ENCODE results near the gene PLA2G4C. TPM values are rescaled to one million over a fixed set of nuclear protein-coding genes. Genes with fewer than 3 reads are reported as not detected.
"Not testable (repeated sequence)": the region's sequence is repeated elsewhere in the genome, so short reads cannot be mapped to it uniquely, and the experiment has no call there.

The PLA2G4C gene
- total RNA-seq, 2 experiments from 2014 or later, result 4.3 to 5.3 TPM

DNA sequence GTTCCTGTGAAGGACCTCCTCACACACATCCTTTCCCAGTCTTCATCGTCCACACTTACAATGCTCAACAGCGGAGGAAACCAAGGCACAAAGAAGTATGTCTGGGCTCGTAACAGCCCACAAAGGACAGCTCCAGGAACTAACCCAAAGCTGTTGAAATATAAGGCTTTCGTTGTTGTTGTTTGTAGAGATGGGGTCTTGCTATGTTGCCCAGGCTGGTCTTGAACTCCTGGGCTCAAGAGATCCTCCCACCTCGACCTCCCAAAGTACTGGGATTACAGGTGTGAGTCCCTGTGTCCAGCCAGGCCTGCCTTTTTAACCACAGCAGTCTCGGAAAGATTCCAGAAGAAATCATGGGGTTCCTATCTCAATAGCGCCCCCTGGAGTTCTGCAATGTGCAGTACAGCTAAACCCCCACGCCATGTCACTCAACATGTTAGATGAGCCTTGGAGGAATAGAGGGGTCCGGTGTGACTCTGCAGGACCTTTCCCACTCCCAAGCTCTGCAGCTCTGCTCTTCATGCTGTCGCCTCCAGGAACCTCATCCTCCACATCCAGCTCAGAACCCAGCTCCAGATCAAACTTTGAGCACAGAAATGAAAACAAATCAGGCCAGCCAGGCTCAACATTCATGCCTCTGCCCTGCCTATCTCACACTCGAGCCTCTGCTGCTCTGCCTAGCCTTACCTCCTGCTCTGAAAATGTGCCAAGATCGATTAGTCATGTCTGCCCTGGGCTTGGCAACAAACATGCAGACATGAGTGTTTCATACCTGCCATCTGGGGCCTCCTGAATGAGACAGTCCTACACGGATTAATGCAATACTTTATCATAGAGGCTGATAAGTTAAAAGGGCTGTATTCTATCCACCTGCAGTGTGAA is 7.5 kb downstream of the PLA2G4C start:
- Mint-ChIP-seq H3K4me1 (peaks cover 9% of the 10 kb centered on the region), H3K27ac (no peak overlapping the region), H3K27me3 (no peaks in the 10 kb centered on the region), H3K4me3 (no peak overlapping the region), H3K9me3 (no peaks in the 10 kb centered on the region), H3K36me3 (ENCODE audit: low read depth) (no peaks in the 10 kb centered on the region)
- peak; percentile 52 for DNase-seq
- POLR2A ChIA-PET, result no interaction called here
- CTCF ChIA-PET, result interaction anchor here (1.2 to 1.3 kb wide), 2 partner anchors 52 to 140 kb away, joined by 3 to 4 read pairs; no protein-coding TSS in a partner anchor

DNA sequence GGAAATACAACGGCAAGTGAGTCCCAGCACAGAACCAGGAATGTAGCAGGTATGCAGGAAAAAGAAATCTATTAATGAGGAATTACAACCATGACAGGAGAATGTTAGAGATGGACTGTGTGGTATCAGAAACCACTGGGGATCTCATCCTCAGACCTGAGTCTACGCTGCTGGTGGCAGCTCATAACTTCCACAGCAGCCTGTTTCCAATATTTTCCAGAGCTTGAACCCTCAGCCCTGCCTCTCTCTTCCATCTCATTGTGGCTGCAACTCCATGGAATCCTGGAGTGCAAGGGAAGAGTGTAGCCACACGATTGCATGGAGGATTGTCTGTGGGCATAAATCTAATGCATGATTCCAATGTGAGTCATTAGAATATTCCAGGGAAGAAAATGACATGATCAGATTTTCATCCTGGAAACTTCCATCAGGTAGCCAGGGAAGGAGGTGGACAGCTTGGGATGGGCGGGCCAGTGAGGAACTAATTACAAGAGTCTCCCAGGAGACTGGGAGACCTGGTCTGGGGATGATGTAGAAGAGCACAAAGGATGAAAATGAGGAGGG is 14.9 kb downstream of the PLA2G4C start:
- CTCF ChIA-PET, result no interaction called here

DNA sequence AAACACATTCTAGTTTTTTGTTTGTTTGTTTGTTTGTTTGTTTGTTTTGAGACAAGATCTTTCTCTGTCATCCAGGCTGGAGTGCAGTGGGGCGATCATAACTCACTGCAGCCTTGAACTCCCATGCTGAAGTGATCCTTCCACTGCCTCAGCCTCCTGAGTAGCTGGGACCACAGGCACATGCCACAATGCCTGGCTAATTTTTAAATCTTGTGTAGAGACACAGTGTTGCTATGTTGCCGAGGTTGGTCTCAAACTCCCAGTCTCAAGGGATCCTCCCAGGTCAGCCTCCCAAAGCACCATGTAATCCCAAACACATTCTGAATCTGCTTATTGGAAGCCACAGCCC is 15.8 kb downstream of the PLA2G4C start:
- H3K4me3 Mint-ChIP-seq, result no peak overlapping the region
- ChIA-PET POLR2A (no interaction called here), CTCF (no interaction called here)
- H3K27me3 Mint-ChIP-seq, result no peaks in the 10 kb centered on the region
- no peak for DNase-seq
- H3K36me3 Mint-ChIP-seq (ENCODE audit: low read depth), result peaks cover 12% of the 10 kb centered on the region
- no peak overlapping the region for H3K27ac Mint-ChIP-seq
- H3K4me1 Mint-ChIP-seq, result peaks cover 3% of the 10 kb centered on the region
- peaks cover 8% of the 10 kb centered on the region for H3K9me3 Mint-ChIP-seq

More for the DNA sequence above, 14.9 kb downstream of the PLA2G4C start:
- Mint-ChIP-seq H3K9me3 (peaks cover 8% of the 10 kb centered on the region), H3K4me3 (no peak overlapping the region), H3K27me3 (no peaks in the 10 kb centered on the region), H3K4me1 (peaks cover 3% of the 10 kb centered on the region), H3K36me3 (ENCODE audit: low read depth) (peaks cover 12% of the 10 kb centered on the region), H3K27ac (no peak overlapping the region)
- DNase-seq, result no peak
- POLR2A ChIA-PET, result no interaction called here

DNA sequence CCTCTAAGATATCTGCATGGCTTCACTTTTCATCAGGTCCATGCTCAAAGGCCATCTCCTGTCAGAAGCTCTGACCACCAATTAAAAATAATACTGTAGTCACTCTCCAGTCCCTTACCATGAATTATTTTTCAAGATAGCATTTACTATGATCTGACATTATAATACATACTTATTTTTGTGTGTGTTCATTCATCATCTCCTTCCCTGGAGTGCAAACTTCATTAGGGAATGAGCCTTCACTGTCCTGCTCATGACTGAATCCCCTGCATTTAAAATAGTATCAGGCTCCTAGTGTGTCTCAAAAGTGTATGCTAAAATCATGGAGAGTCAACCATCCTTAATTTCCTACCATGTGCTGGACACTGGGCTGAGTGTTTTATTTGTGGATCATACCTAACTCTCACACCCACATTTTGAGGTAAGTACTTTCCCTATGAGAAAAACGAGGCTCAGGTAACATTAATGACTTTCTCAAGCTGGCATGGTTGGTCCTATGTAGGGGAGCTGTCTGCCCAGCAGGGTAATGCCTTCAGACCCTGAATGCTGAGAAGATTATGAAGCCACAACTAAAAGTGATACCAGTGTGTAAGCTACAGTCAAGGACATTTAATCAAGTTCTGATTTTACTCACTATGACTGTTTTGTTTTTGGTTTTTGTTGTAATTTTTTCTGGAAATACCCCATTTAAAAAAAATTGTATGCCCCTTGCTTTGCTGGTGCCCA is 16.3 kb downstream of the PLA2G4C start:
- ChIA-PET CTCF (interaction anchor here (0.6 to 1.6 kb wide), 2 partner anchors 13 to 27 kb away, joined by 4 read pairs; no protein-coding TSS in a partner anchor), POLR2A (no interaction called here)
- DNase-seq, result no peak
- Mint-ChIP-seq H3K36me3 (ENCODE audit: low read depth) (peaks cover 12% of the 10 kb centered on the region), H3K4me1 (peaks cover 3% of the 10 kb centered on the region), H3K4me3 (no peak overlapping the region), H3K27ac (no peak overlapping the region), H3K9me3 (peaks cover 8% of the 10 kb centered on the region), H3K27me3 (no peaks in the 10 kb centered on the region)

DNA sequence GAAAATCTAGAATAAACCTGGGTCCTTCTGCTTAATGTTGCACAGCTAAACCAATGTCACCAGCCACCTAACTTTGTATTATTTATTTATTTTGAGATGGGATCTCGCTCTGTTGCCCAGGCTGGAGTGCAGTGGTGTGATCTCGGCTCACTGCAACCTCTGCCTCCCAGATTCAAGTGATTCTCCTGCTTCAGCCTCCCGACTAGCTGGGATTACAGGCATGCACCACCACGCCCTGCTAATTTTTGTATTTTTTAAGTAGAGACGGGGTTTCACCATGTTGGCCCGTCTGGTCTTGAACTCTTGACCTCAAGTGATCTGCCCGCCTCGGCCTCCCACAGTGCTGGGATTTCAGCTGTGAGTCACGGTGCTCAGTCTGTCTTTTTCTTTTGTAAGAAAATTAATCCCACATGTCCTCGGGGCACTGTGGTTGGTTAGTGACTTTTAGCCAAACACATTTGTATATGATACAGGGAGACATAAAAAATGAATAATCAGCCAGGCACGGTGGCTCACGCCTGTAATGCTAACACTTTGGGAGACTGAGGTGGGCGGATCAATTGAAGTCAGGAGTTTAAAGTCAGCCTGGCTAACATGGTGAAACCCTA is 19.4 kb downstream of the PLA2G4C start:
- H3K4me3 Mint-ChIP-seq, H3K4me1 Mint-ChIP-seq, H3K27ac Mint-ChIP-seq, DNase-seq, POLR2A ChIA-PET, H3K9me3 Mint-ChIP-seq, H3K27me3 Mint-ChIP-seq: not testable (repeated sequence)
- CTCF ChIA-PET, result interaction anchor here (1.1 kb wide), 1 partner anchor 73 kb away, joined by 5 read pairs; no protein-coding TSS in a partner anchor
- peaks cover 12% of the 10 kb centered on the region for H3K36me3 Mint-ChIP-seq (ENCODE audit: low read depth)

DNA sequence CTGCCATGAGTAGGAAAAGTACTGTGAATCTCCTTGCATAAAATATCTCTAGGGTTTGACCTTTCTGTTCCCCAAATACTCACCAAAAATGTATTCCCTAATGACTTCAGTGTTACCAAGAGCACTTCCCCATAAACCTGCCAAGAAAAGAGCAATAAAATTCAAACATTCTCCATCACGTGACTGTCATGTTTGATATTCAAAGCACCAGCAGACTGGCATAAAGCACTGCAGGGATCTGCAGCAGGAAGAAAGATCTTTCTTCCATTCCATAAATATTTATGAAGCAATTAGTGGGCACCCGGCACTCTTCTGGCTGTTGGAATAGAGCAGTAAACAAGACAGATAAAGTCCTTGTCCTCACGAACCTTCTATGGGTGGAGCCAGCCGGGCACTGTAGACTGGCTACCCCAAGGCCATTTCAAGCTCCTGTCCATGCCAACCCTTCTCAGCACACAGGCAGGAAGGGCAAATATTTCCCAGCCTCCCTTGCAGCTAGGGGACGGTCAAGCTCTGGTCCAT is 20.3 kb downstream of the PLA2G4C start:
- peaks cover 12% of the 10 kb centered on the region for H3K36me3 Mint-ChIP-seq (ENCODE audit: low read depth)
- H3K4me1 Mint-ChIP-seq, result peaks cover 3% of the 10 kb centered on the region
- no peak for DNase-seq
- no peak overlapping the region for H3K4me3 Mint-ChIP-seq
- peaks cover 8% of the 10 kb centered on the region for H3K9me3 Mint-ChIP-seq
- POLR2A ChIA-PET, result no interaction called here
- no peaks in the 10 kb centered on the region for H3K27me3 Mint-ChIP-seq
- no peak overlapping the region for H3K27ac Mint-ChIP-seq
- CTCF ChIA-PET, result interaction anchor here (1.1 kb wide), 1 partner anchor 72 kb away, joined by 5 read pairs; no protein-coding TSS in a partner anchor

DNA sequence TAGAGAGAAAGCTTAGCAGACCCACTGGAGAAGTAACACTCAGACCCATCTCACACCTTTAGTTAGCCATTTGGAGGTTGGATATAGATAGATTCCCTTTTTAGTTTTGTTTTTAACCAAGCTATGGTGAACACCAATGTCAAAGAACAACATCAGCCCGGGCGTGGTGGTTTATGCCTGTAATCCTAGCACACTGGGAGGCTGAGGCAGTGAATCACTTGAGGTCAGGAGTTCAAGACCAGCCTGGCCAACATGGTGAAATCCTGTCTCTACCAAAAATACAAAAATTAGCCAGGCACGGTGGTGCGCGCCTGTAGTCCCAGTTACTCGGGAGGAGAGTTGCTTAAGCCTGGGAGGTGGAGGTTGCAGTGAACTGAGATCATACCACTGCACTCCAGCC is 21.6 kb downstream of the PLA2G4C start:
- H3K27ac Mint-ChIP-seq; H3K27me3 Mint-ChIP-seq; POLR2A ChIA-PET; CTCF ChIA-PET; H3K4me3 Mint-ChIP-seq; H3K36me3 Mint-ChIP-seq (ENCODE audit: low read depth); H3K4me1 Mint-ChIP-seq; DNase-seq; H3K9me3 Mint-ChIP-seq: not testable (repeated sequence)

DNA sequence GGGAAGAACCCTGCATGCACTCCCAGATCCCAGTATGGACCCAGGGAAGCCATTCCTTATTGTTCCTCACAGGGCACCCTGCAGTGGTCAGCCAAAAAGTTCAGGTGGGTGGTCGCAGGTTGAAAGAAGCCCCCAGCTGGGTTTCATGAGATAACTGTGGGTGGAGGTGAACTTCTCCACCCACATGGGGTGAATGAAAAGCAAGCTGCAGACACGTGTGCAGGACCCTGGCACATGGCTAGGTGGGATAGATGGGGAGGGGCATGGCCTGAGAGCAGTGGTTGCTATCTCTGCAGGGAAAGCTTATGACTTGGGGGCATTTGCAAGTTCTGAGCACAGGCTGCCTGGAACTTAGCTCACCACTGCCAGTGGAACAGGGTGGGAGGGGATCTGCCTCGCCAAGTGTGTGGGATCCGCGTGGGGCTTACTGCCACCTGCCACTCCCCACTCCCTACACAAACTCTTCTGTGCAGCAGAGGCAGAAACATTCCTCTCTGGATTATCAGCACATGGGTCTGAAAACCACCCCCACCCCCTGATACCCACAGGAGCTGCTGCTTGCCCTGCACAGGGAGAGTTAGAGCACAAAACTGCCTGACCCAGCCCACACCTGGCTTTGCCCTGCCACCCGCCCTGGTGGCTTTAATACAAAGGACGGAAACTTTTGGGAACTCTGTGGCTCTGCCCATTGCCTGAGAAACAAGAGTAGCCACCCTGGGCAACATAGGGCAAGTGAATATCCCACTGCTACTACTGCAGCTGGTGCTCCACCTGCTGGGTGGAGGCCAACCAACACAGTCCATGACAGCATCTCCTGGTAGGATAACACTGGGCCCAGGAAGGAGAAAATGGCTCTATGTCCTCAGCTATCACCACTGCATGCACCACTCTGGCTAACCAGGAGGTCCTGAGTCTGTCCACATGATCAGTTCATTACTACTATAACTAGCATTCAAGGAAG is 24.4 kb downstream of the PLA2G4C start:
- H3K4me3 Mint-ChIP-seq, result no peak overlapping the region
- no peaks in the 10 kb centered on the region for H3K36me3 Mint-ChIP-seq (ENCODE audit: low read depth)
- no peaks in the 10 kb centered on the region for H3K9me3 Mint-ChIP-seq
- DNase-seq, result no peak
- no peak overlapping the region for H3K27ac Mint-ChIP-seq
- ChIA-PET POLR2A (no interaction called here), CTCF (interaction anchor here (0.6 to 1.4 kb wide), 2 partner anchors 11 to 785 kb away, joined by 3 to 4 read pairs; no protein-coding TSS in a partner anchor)
- no peaks in the 10 kb centered on the region for H3K4me1 Mint-ChIP-seq
- H3K27me3 Mint-ChIP-seq, result no peaks in the 10 kb centered on the region

DNA sequence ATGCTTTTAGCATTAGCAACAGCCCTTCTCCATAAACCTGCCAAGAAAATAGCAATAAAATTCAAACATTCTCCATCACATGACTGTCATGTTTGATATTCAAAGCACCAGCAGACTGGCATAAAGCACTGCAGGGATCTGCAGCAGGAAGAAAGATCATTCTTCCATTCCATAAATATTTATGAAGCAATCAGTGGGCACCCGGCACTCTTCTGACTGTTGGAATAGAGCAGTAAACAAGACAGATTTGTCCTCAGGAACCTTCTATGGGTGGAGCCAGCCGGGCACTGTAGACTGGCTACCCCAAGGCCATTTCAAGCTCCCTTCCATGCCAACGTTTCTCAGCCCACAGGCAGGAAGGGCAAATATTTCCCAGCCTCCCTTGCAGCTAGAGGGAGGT is 25.5 kb downstream of the PLA2G4C start:
- H3K27me3 Mint-ChIP-seq, result no peaks in the 10 kb centered on the region
- ChIA-PET CTCF (no interaction called here), POLR2A (no interaction called here)
- no peak overlapping the region for H3K4me3 Mint-ChIP-seq
- H3K4me1 Mint-ChIP-seq, result no peaks in the 10 kb centered on the region
- DNase-seq, result no peak
- no peaks in the 10 kb centered on the region for H3K36me3 Mint-ChIP-seq (ENCODE audit: low read depth)
- no peaks in the 10 kb centered on the region for H3K9me3 Mint-ChIP-seq
- no peak overlapping the region for H3K27ac Mint-ChIP-seq

DNA sequence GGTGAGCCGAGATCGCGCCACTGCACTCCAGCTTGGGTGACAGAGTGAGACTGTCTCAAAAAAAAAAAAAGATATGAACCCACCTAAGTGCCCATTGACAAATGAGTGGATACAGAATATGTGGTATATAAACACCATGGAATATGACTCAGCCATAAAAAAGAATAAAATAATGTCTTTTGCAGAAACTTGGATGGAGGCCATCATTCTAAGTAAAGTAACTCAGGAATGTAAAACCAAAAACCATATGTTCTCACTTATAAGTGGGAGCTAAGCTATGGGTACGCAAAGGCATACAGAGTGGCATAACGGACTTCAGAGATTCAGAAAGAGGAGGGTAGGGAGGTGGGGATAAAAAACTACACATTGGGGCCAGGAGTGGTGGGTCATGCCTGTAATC is 29.5 kb downstream of the PLA2G4C start:
- CTCF ChIA-PET, result interaction anchor here (0.9 kb wide), 1 partner anchor 44 kb away, joined by 3 read pairs; no protein-coding TSS in a partner anchor
- Mint-ChIP-seq H3K4me3 (no peak overlapping the region), H3K36me3 (ENCODE audit: low read depth) (no peaks in the 10 kb centered on the region), H3K27me3 (peaks cover 3% of the 10 kb centered on the region), H3K27ac (no peak overlapping the region), H3K9me3 (no peaks in the 10 kb centered on the region), H3K4me1 (no peaks in the 10 kb centered on the region)
- DNase-seq, result no peak
- POLR2A ChIA-PET, result no interaction called here

DNA sequence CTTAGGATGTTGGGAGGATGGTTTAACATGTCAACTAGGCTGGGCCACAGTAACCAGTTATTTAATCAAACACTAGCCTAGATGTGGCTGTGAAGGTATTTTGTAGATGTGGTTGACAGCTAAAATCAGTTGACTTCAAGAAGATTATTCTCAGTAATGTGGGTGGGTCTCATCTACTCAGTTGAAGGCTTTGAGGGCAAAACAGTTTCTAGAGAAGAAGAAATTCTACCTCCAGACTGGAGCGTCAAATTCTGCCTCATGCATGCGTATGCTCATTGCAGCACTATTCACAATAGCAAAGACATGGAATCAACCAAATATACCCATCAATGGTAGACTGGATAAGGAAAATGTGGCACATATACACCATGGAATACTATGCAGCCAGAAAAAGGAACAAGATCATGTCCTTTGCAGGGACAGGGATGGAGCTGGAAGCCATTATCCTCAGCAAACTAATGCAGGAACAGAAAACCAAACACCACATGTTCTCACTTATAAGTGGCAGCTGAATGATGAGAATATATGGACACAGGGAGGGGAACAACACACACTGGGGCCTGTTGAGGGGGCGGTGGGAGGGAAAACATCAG is 40.3 kb downstream of the PLA2G4C start:
- H3K4me3 Mint-ChIP-seq; H3K27me3 Mint-ChIP-seq; POLR2A ChIA-PET; H3K27ac Mint-ChIP-seq; DNase-seq; H3K4me1 Mint-ChIP-seq; CTCF ChIA-PET; H3K36me3 Mint-ChIP-seq (ENCODE audit: low read depth); H3K9me3 Mint-ChIP-seq: not testable (repeated sequence)

DNA sequence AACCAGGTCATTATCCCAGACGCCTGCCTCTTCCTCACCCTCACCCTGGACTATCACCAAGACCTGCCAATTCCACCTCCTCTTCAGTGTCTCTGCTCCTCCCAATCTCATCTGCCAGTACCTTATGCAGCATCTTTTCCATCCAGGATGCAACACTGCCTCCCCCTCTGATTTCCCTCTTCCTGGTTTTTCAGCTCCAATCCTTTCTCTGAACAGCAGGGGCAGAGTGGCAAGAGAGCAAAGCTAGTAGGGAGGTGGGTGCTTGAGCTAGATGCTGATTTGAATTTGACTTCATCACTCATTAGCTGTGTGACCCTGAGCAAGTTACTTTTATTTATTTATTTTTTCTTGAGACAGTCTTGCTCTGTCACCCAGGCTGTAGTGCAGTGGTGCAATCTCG is 41.2 kb downstream of the PLA2G4C start:
- H3K4me3 Mint-ChIP-seq, result no peak overlapping the region
- ChIA-PET POLR2A (no interaction called here), CTCF (no interaction called here)

More for the DNA sequence above, 41.2 kb downstream of the PLA2G4C start:
- Mint-ChIP-seq H3K27ac (no peak overlapping the region), H3K9me3 (peaks cover 3% of the 10 kb centered on the region), H3K4me1 (no peaks in the 10 kb centered on the region), H3K36me3 (ENCODE audit: low read depth) (no peaks in the 10 kb centered on the region), H3K27me3 (no peaks in the 10 kb centered on the region)
- no peak for DNase-seq
